IMR-90 (cell line): ENCODE data around the gene TAF6L. TPM values are rescaled to one million over a fixed set of nuclear protein-coding genes. Genes with fewer than 3 reads are reported as not detected.

Experiments
- ATAC-seq: fragments of 200-7000 bp; cut with Tn5 transposase; 2 replicates; pipeline ENCODE4 v1.9.1; 2020; ENCODE audit warnings: low read depth, mild to moderate bottlenecking, moderate library complexity
- BruUV-seq: library from RNA; stranded (reverse); fragments of 400-500 nt; replicated peaks from 2 replicates; lab custom pipeline; 2021; lab: Mats Ljungman, UMichigan
- CTCF ChIA-PET: fragments of 300-600 bp; formaldehyde crosslinking; extraction: SDS; loops from one replicate; lab custom pipeline; 2021; ENCODE audit warnings: antibody characterized with exemption; lab: Yijun Ruan, JAX
- POLR2A ChIA-PET: fragments of 300-600 bp; sonication (Branson Sonifier 250); formaldehyde crosslinking; loops from one replicate; lab custom pipeline; 2022; ENCODE audit warnings: antibody characterized with exemption; ENCODE audit not compliant: unreplicated experiment; lab: Charles Lee
- DNase-seq: peaks from one replicate; pipeline ENCODE4 v3.0.0; 2013
- H2AFZ ChIP-seq: replicated peaks from 2 replicates; pipeline ENCODE3; 2013; ENCODE audit warnings: low read length, mild to moderate bottlenecking; ENCODE audit not compliant: poor library complexity
- H2AK5ac ChIP-seq: 2 replicates; pipeline ENCODE4 v1.6.1; 2013; ENCODE audit warnings: low read depth, low read length, inconsistent platforms
- H2AK9ac ChIP-seq: replicated peaks from 2 replicates; pipeline ENCODE3; 2013; ENCODE audit warnings: mild to moderate bottlenecking, low read depth, low read length, moderate library complexity; ENCODE audit not compliant: poor library complexity
- H2BK120ac ChIP-seq: 2 replicates; pipeline ENCODE4 v1.6.1; 2013; ENCODE audit warnings: low read depth, low read length, inconsistent platforms
- H2BK15ac ChIP-seq: 3 replicates; pipeline ENCODE4 v1.6.1; 2013; ENCODE audit warnings: low read depth, low read length, inconsistent platforms
- H2BK20ac ChIP-seq: 2 replicates; pipeline ENCODE4 v1.6.1; 2013; ENCODE audit warnings: low read depth, mild to moderate bottlenecking, inconsistent platforms, low read length, moderate library complexity
- H2BK5ac ChIP-seq: 2 replicates; pipeline ENCODE4 v1.6.1; 2013; ENCODE audit warnings: mild to moderate bottlenecking, low read depth, low read length, inconsistent platforms; ENCODE audit not compliant: poor library complexity, severe bottlenecking
- H3K14ac ChIP-seq: replicated peaks from 2 replicates; pipeline ENCODE4 v1.6.1; 2013; ENCODE audit warnings: low read depth, low read length, inconsistent platforms
- H3K18ac ChIP-seq: 2 replicates; pipeline ENCODE4 v1.6.1; 2013; ENCODE audit warnings: low read depth, low read length, control low read depth
- H3K23ac ChIP-seq: 2 replicates; pipeline ENCODE4 v1.6.1; 2013; ENCODE audit warnings: low read depth, low read length, inconsistent platforms
- H3K27ac ChIP-seq: 2 replicates; pipeline ENCODE4 v1.5.1; 2013; ENCODE audit warnings: mild to moderate bottlenecking, control low read depth, low read length; ENCODE audit not compliant: insufficient read depth
- H3K27me3 ChIP-seq: 2 replicates; pipeline ENCODE4 v1.6.1; 2013; ENCODE audit warnings: low read length; ENCODE audit not compliant: control insufficient read depth, insufficient read depth
- H3K36me3 ChIP-seq: 2 replicates; pipeline ENCODE4 v1.6.1; 2013; ENCODE audit warnings: low read length, mixed read lengths; ENCODE audit not compliant: control insufficient read depth, insufficient read depth
- H3K4ac ChIP-seq: 2 replicates; pipeline ENCODE4 v1.6.1; 2013; ENCODE audit warnings: low read depth, low read length, inconsistent platforms
- H3K4me1 ChIP-seq: 2 replicates; pipeline ENCODE4 v1.6.1; 2013; ENCODE audit warnings: low read length, mixed read lengths; ENCODE audit not compliant: control insufficient read depth, insufficient read depth
- H3K4me2 ChIP-seq: 2 replicates; pipeline ENCODE4 v1.6.1; 2013; ENCODE audit warnings: low read depth, mild to moderate bottlenecking, control low read depth, low read length, moderate library complexity
- H3K4me3 ChIP-seq: 2 replicates; pipeline ENCODE4 v1.5.1; 2013; ENCODE audit warnings: low read depth, mild to moderate bottlenecking, control low read depth, low read length, moderate library complexity; ENCODE audit not compliant: insufficient read depth
- H3K56ac ChIP-seq: 2 replicates; pipeline ENCODE4 v1.6.1; 2013; ENCODE audit warnings: low read length, inconsistent platforms; ENCODE audit not compliant: insufficient read depth; ENCODE audit errors: extremely low read depth
- H3K79me1 ChIP-seq, 2 experiments: 2 replicates each; pipeline ENCODE4 v1.6.1; 2013; ENCODE audit warnings: low read length in 2 of 2, inconsistent platforms in 1 of 2, low read depth in 1 of 2
- H3K9ac ChIP-seq: 2 replicates; pipeline ENCODE4 v1.6.1; 2013; ENCODE audit warnings: low read depth, low read length, control low read depth
- H3K9me1 ChIP-seq: 2 replicates; pipeline ENCODE4 v1.6.1; 2013; ENCODE audit warnings: low read length, inconsistent platforms; ENCODE audit not compliant: insufficient read depth
- H3K9me3 ChIP-seq: 2 replicates; pipeline ENCODE4 v1.6.1; 2013; ENCODE audit warnings: low read length; ENCODE audit not compliant: control insufficient read depth, insufficient read depth
- H4K20me1 ChIP-seq: 2 replicates; pipeline ENCODE4 v1.6.1; 2013; ENCODE audit warnings: low read length, inconsistent platforms; ENCODE audit not compliant: insufficient read depth
- H4K5ac ChIP-seq: 2 replicates; pipeline ENCODE4 v1.6.1; 2013; ENCODE audit warnings: mild to moderate bottlenecking, low read depth, low read length, control low read depth
- H4K8ac ChIP-seq, 2 experiments: 2 replicates each; pipeline ENCODE4 v1.6.1; 2013; ENCODE audit warnings: low read depth in 2 of 2, low read length in 2 of 2, control low read depth in 1 of 2, inconsistent platforms in 1 of 2
- H4K91ac ChIP-seq: 2 replicates; pipeline ENCODE4 v1.6.1; 2013; ENCODE audit warnings: low read depth, low read length, inconsistent platforms; ENCODE audit not compliant: insufficient read depth
- BHLHE40 ChIP-seq: fragments of 150-350 bp; IDR thresholded peaks from 2 replicates; pipeline ENCODE4 v1.6.1; 2016; ENCODE audit warnings: mild to moderate bottlenecking, low read depth, low read length
- CEBPB ChIP-seq: IDR thresholded peaks from 2 replicates; pipeline ENCODE4 v1.6.1; 2012; ENCODE audit warnings: low read depth, low read length, improper control_type of control experiment
- CHD1 ChIP-seq: IDR thresholded peaks from 2 replicates; pipeline ENCODE4 v1.6.1; 2012; ENCODE audit warnings: low read depth, low read length, improper control_type of control experiment
- MAZ ChIP-seq: IDR thresholded peaks from 2 replicates; pipeline ENCODE4 v1.6.1; 2012; ENCODE audit warnings: low read depth, mild to moderate bottlenecking, low read length, improper control_type of control experiment, moderate library complexity, borderline replicate concordance
- NFE2L2 ChIP-seq: fragments of 150-350 bp; IDR thresholded peaks from 2 replicates; pipeline ENCODE4 v1.6.1; 2016; ENCODE audit warnings: low read depth, mild to moderate bottlenecking, low read length
- WGBS, 2 experiments: methylation state at CpG; one replicate each; pipeline versions ENCODE4 v1.1.5 to v1.1.7; 2013; ENCODE audit warnings: missing lambda C conversion rate in 2 of 2; ENCODE audit not compliant: insufficient read length in 1 of 2; ENCODE audit errors: extremely low coverage in 2 of 2; 5-methylcytosine and 5-hydroxymethylcytosine counted together
- dilution Hi-C: fragments of 300-500 bp; cut with HindIII; formaldehyde crosslinking; loops from one replicate; pipeline ENCODE4 v1.14.3; 2018; ENCODE audit warnings: low sequenced_read_pairs; ENCODE audit not compliant: unreplicated experiment
- in situ Hi-C: fragments of 300-500 bp; cut with MboI; formaldehyde crosslinking; loops from 3 replicates; pipeline ENCODE4 v1.14.3; 2019; ENCODE audit warnings: low sequenced_read_pairs, inconsistent platforms, mixed read lengths
- intact Hi-C: fragments of 100-400 bp; cut with micrococcal nuclease; formaldehyde crosslinking; loops from 2 replicates; pipeline ENCODE4 v1.10.0; 2022
- polyA plus RNA-seq, 3 experiments: library from polyadenylated mRNA; depleted of rRNA; stranded (reverse); fragments of >200 nt; gene quantifications; 2 replicates each; pipeline ENCODE4 v1.2.3, GENCODE V29; 2012; ENCODE audit warnings: low replicate concordance in 1 of 3
- total RNA-seq: library from RNA; depleted of rRNA; stranded (reverse); fragments of >200 nt; gene quantifications from 2 replicates; pipeline ENCODE4 v1.2.3, GENCODE V29; 2012
- TF ChIP-seq, protein P1 (sequence below): conservative IDR thresholded peaks from 2 replicates; pipeline ENCODE4 v1.5.1; 2012; ENCODE audit warnings: mild to moderate bottlenecking, low read depth, low read length, improper control_type of control experiment

TAF6L gene
- total and polyA plus RNA-seq, 2 of the 4 experiments (the other 2 are of a cell fraction) = 9.5 to 13.5 TPM

DNA sequence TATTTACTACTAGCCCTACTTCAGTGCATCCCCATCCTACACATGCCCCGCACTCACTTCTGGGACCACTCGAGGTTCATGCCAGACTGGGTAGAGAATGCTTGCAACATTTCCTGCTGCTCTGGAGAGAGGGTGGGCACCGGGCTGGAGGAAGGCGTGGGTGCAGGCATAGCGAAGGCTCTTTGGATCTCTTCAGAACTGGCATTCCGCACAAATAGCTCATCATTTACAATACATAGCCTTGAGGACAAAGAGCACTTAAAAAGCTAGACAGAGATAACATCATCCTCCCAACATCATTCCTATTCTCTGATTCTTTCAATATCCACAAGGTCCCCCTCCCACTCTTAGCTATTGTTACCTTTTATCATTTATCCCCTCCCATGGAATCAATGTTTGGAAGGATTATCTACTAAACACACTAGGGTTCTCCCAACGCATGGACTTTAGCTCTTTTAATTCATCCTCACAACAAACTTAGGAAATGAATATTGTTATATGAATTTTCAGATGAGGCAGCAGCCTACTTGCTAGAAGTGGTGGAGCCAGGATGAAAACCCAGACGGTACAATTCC lies 23.1 kb downstream of the TAF6L start:
- Histone ChIP-seq H3K4me2 (no peak overlapping the region), H2BK120ac (no peak overlapping the region), H3K9me1 (no peaks in the 10 kb centered on the region), H3K79me1 (peaks cover under 1 to 37% of the 10 kb centered on the region in 2 experiments; a peak in 3 of 4 replicates), H3K4me1 (peaks cover 10% of the 10 kb centered on the region), H3K27me3 (no peaks in the 10 kb centered on the region), H3K36me3 (peaks cover 67% of the 10 kb centered on the region), H2AK5ac (no peak overlapping the region), H3K9me3 (no peaks in the 10 kb centered on the region), H4K8ac (no peak overlapping the region), H4K5ac (no peak overlapping the region), H2AK9ac (no peak overlapping the region), H2BK15ac (no peak overlapping the region), H3K56ac (no peak overlapping the region), H3K14ac (no peak overlapping the region), H3K4ac (no peak overlapping the region), H2AFZ (no peak overlapping the region), H3K23ac (no peak overlapping the region), H3K4me3 (no peak overlapping the region), H4K20me1 (peaks cover 3% of the 10 kb centered on the region), H2BK20ac (no peak overlapping the region), H4K91ac (no peak overlapping the region), H3K18ac (no peak overlapping the region), H2BK5ac (no peak overlapping the region), H3K9ac (no peak overlapping the region), H3K27ac (no peak overlapping the region)
- dilution Hi-C loops = no loop called here
- DNase-seq (no peak), ATAC-seq (no peak)
- intact Hi-C loops = no loop called here
- in situ Hi-C loops = no loop called here
- TF ChIP-seq, protein P1, sequence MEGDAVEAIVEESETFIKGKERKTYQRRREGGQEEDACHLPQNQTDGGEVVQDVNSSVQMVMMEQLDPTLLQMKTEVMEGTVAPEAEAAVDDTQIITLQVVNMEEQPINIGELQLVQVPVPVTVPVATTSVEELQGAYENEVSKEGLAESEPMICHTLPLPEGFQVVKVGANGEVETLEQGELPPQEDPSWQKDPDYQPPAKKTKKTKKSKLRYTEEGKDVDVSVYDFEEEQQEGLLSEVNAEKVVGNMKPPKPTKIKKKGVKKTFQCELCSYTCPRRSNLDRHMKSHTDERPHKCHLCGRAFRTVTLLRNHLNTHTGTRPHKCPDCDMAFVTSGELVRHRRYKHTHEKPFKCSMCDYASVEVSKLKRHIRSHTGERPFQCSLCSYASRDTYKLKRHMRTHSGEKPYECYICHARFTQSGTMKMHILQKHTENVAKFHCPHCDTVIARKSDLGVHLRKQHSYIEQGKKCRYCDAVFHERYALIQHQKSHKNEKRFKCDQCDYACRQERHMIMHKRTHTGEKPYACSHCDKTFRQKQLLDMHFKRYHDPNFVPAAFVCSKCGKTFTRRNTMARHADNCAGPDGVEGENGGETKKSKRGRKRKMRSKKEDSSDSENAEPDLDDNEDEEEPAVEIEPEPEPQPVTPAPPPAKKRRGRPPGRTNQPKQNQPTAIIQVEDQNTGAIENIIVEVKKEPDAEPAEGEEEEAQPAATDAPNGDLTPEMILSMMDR = no peak
- TF ChIP-seq NFE2L2 (no peak), BHLHE40 (no peak), CEBPB (no peak), MAZ (no peak), CHD1 (no peak)
- BruUV-seq = no TSS peak
- ChIA-PET POLR2A (interaction anchor here (1.1 kb wide), 1 partner anchor 9 kb away, joined by 3 read pairs; no protein-coding TSS in a partner anchor), CTCF (no interaction called here)
- 100% methylated on average over 2 of the region's 8 CpGs; no CpG with 5 or more reads in 1 of the 2 experiments for WGBS, 2 experiments
